ENCODE measurements around the gene SPIB.

The SPIB gene

GRCh38 chr19:50406829-50407228, 11.9 kb upstream of the SPIB start:
- Histone ChIP-seq H3K4me1 (ENCODE audit: control insufficient read depth, insufficient read depth, low read depth, low read length) (no peaks in the 10 kb centered on the region), H3K79me1 (replicated peaks; ENCODE audit: low read length, poor library complexity, severe bottlenecking) (peaks cover 4% of the 10 kb centered on the region), H3K9me3 (ENCODE audit: control insufficient read depth, low read length) (no peaks in the 10 kb centered on the region), H4K91ac (ENCODE audit: low read length) (no peak overlapping the region), H3K36me3 (ENCODE audit: control insufficient read depth in 1 of 2, insufficient read depth in 2 of 2, low read depth in 1 of 2, low read length in 2 of 2) (peaks cover 9 to 73% of the 10 kb centered on the region in 2 experiments), H2BK120ac (ENCODE audit: low read depth, low read length) (no peak overlapping the region), H3K23ac (ENCODE audit: low read length in 2 of 2) (no peak overlapping the region), H3K27me3 (ENCODE audit: control insufficient read depth in 1 of 2, insufficient read depth in 1 of 2, low read length in 2 of 2) (no peaks in the 10 kb centered on the region), H2BK15ac (ENCODE audit: low read depth, poor library complexity, severe bottlenecking) (no peak overlapping the region), H4K8ac (ENCODE audit: low read length) (no peak overlapping the region), H3K27ac (ENCODE audit: low read length, poor library complexity, severe bottlenecking) (no peak overlapping the region), H3K18ac (ENCODE audit: low read depth in 1 of 2, low read length in 2 of 2) (no peak overlapping the region), H2AK5ac (ENCODE audit: low read length, severe bottlenecking) (no peak overlapping the region), H3K4me3 (ENCODE audit: insufficient read depth in 1 of 2, low read depth in 1 of 2, low read length in 2 of 2) (no peak overlapping the region), H2AFZ (ENCODE audit: low read depth, low read length) (no peak overlapping the region), H2BK12ac (ENCODE audit: low read length in 2 of 2) (no peak overlapping the region), H3K4ac (ENCODE audit: low read depth in 1 of 2, low read length in 2 of 2) (no peak overlapping the region), H3K4me2 (ENCODE audit: low read length, poor library complexity, severe bottlenecking) (no peak overlapping the region), H2BK5ac (ENCODE audit: low read depth, low read length, poor library complexity, severe bottlenecking) (no peak overlapping the region), H3K9ac (ENCODE audit: low read length) (no peak overlapping the region), H3K14ac (ENCODE audit: low read length in 2 of 2) (no peak overlapping the region)
- no peak for DNase-seq
- WGBS, result 96% methylated on average over 19 of the region's 19 CpGs

- Histone ChIP-seq H3K9ac (ENCODE audit: low read length) (no peak overlapping the region), H3K79me1 (replicated peaks; ENCODE audit: low read length, poor library complexity, severe bottlenecking) (no peaks in the 10 kb centered on the region), H4K91ac (ENCODE audit: low read length) (no peak overlapping the region), H2AK5ac (ENCODE audit: low read length, severe bottlenecking) (no peak overlapping the region), H3K27ac (ENCODE audit: low read length, poor library complexity, severe bottlenecking) (no peak overlapping the region), H2BK120ac (ENCODE audit: low read depth, low read length) (no peak overlapping the region), H3K27me3 (ENCODE audit: control insufficient read depth in 1 of 2, insufficient read depth in 1 of 2, low read length in 2 of 2) (no peaks in the 10 kb centered on the region), H3K4ac (ENCODE audit: low read depth in 1 of 2, low read length in 2 of 2) (no peak overlapping the region), H2AFZ (ENCODE audit: low read depth, low read length) (no peak overlapping the region), H4K8ac (ENCODE audit: low read length) (no peak overlapping the region), H3K18ac (ENCODE audit: low read depth in 1 of 2, low read length in 2 of 2) (no peak overlapping the region), H3K23ac (ENCODE audit: low read length in 2 of 2) (no peak overlapping the region), H3K4me3 (ENCODE audit: insufficient read depth in 1 of 2, low read depth in 1 of 2, low read length in 2 of 2) (no peak overlapping the region), H3K14ac (ENCODE audit: low read length in 2 of 2) (no peak overlapping the region), H3K4me2 (ENCODE audit: low read length, poor library complexity, severe bottlenecking) (no peak overlapping the region), H2BK12ac (ENCODE audit: low read length in 2 of 2) (no peak overlapping the region), H3K4me1 (ENCODE audit: control insufficient read depth, insufficient read depth, low read depth, low read length) (no peaks in the 10 kb centered on the region), H2BK5ac (ENCODE audit: low read depth, low read length, poor library complexity, severe bottlenecking) (no peak overlapping the region), H2BK15ac (ENCODE audit: low read depth, poor library complexity, severe bottlenecking) (no peak overlapping the region), H3K36me3 (ENCODE audit: control insufficient read depth in 1 of 2, insufficient read depth in 2 of 2, low read depth in 1 of 2, low read length in 2 of 2) (peaks cover 9 to 66% of the 10 kb centered on the region in 2 experiments), H3K9me3 (ENCODE audit: control insufficient read depth, low read length) (no peaks in the 10 kb centered on the region)
- no peak for DNase-seq
- WGBS, result 98% methylated on average over 17 of the region's 17 CpGs
These were observed 9.4 kb upstream of the SPIB start for GRCh38 chr19:50409347-50409746.

- H3K23ac ChIP-seq (ENCODE audit: low read length in 2 of 2), result no peak overlapping the region
- H3K36me3 ChIP-seq (ENCODE audit: control insufficient read depth in 1 of 2, insufficient read depth in 2 of 2, low read depth in 1 of 2, low read length in 2 of 2), result peaks cover 9 to 73% of the 10 kb centered on the region in 2 experiments
- H3K27me3 ChIP-seq (ENCODE audit: control insufficient read depth in 1 of 2, insufficient read depth in 1 of 2, low read length in 2 of 2), result no peaks in the 10 kb centered on the region
- H3K4me3 ChIP-seq (ENCODE audit: insufficient read depth in 1 of 2, low read depth in 1 of 2, low read length in 2 of 2), result no peak overlapping the region
- no peak overlapping the region for H3K9ac ChIP-seq (ENCODE audit: low read length)
- no peaks in the 10 kb centered on the region for H3K79me1 ChIP-seq (replicated peaks; ENCODE audit: low read length, poor library complexity, severe bottlenecking)
- no peak overlapping the region for H2AFZ ChIP-seq (ENCODE audit: low read depth, low read length)
- H3K18ac ChIP-seq (ENCODE audit: low read depth in 1 of 2, low read length in 2 of 2), result no peak overlapping the region
- H3K4me1 ChIP-seq (ENCODE audit: control insufficient read depth, insufficient read depth, low read depth, low read length), result peaks cover under 1% of the 10 kb centered on the region
- no peak overlapping the region for H2BK15ac ChIP-seq (ENCODE audit: low read depth, poor library complexity, severe bottlenecking)
- no peak overlapping the region for H2BK12ac ChIP-seq (ENCODE audit: low read length in 2 of 2)
- no peak overlapping the region for H3K27ac ChIP-seq (ENCODE audit: low read length, poor library complexity, severe bottlenecking)
- H3K4ac ChIP-seq (ENCODE audit: low read depth in 1 of 2, low read length in 2 of 2), result no peak overlapping the region
- no peak for DNase-seq
- no peak overlapping the region for H3K14ac ChIP-seq (ENCODE audit: low read length in 2 of 2)
- 95% methylated on average over 10 of the region's 10 CpGs for WGBS
- H2BK120ac ChIP-seq (ENCODE audit: low read depth, low read length), result no peak overlapping the region
- no peak overlapping the region for H2BK5ac ChIP-seq (ENCODE audit: low read depth, low read length, poor library complexity, severe bottlenecking)
- H2AK5ac ChIP-seq (ENCODE audit: low read length, severe bottlenecking), result no peak overlapping the region
- H4K8ac ChIP-seq (ENCODE audit: low read length), result no peak overlapping the region
- H3K9me3 ChIP-seq (ENCODE audit: control insufficient read depth, low read length), result no peaks in the 10 kb centered on the region
- H4K91ac ChIP-seq (ENCODE audit: low read length), result no peak overlapping the region
- H3K4me2 ChIP-seq (ENCODE audit: low read length, poor library complexity, severe bottlenecking), result no peak overlapping the region
These were observed 8.6 kb upstream of the SPIB start for GRCh38 chr19:50410109-50410508.

- Histone ChIP-seq H3K4me2 (ENCODE audit: low read length, poor library complexity, severe bottlenecking) (no peak overlapping the region), H2BK15ac (ENCODE audit: low read depth, poor library complexity, severe bottlenecking) (no peak overlapping the region), H3K79me1 (replicated peaks; ENCODE audit: low read length, poor library complexity, severe bottlenecking) (no peaks in the 10 kb centered on the region), H2AK5ac (ENCODE audit: low read length, severe bottlenecking) (no peak overlapping the region), H3K27me3 (ENCODE audit: control insufficient read depth in 1 of 2, insufficient read depth in 1 of 2, low read length in 2 of 2) (no peaks in the 10 kb centered on the region), H3K9me3 (ENCODE audit: control insufficient read depth, low read length) (no peaks in the 10 kb centered on the region), H2BK5ac (ENCODE audit: low read depth, low read length, poor library complexity, severe bottlenecking) (no peak overlapping the region), H2BK12ac (ENCODE audit: low read length in 2 of 2) (no peak overlapping the region), H3K18ac (ENCODE audit: low read depth in 1 of 2, low read length in 2 of 2) (no peak overlapping the region), H3K4me1 (ENCODE audit: control insufficient read depth, insufficient read depth, low read depth, low read length) (peaks cover 2% of the 10 kb centered on the region), H4K91ac (ENCODE audit: low read length) (no peak overlapping the region), H3K4ac (ENCODE audit: low read depth in 1 of 2, low read length in 2 of 2) (no peak overlapping the region), H3K14ac (ENCODE audit: low read length in 2 of 2) (no peak overlapping the region), H3K23ac (ENCODE audit: low read length in 2 of 2) (no peak overlapping the region), H3K4me3 (ENCODE audit: insufficient read depth in 1 of 2, low read depth in 1 of 2, low read length in 2 of 2) (no peak overlapping the region), H3K36me3 (ENCODE audit: control insufficient read depth in 1 of 2, insufficient read depth in 2 of 2, low read depth in 1 of 2, low read length in 2 of 2) (peaks cover 6 to 64% of the 10 kb centered on the region in 2 experiments), H2AFZ (ENCODE audit: low read depth, low read length) (no peak overlapping the region), H2BK120ac (ENCODE audit: low read depth, low read length) (no peak overlapping the region), H3K27ac (ENCODE audit: low read length, poor library complexity, severe bottlenecking) (no peak overlapping the region), H4K8ac (ENCODE audit: low read length) (no peak overlapping the region), H3K9ac (ENCODE audit: low read length) (no peak overlapping the region)
- WGBS, result no CpG with 5 or more reads among the region's 2 CpGs
- DNase-seq, result no peak
These were observed 6.3 kb upstream of the SPIB start for GRCh38 chr19:50412419-50412818.

Data from mesenchymal stem cell (in vitro differentiated cells and primary cell).